ENCODE data around the gene COA1. TPM values are rescaled to one million over a fixed set of nuclear protein-coding genes. Genes with fewer than 3 reads are reported as not detected.

COA1 gene
- total and polyA plus RNA-seq, 9 donors = 33.2 to 67.7 (median 51.7) TPM

GRCh38 chr7:43626695-43627094, 102.6 kb downstream of the COA1 start:
- H3K27ac ChIP-seq = no peak overlapping the region
- no peak for TF ChIP-seq EP300 (IDR thresholded peaks at IDR 0.05)
- no peak for TF ChIP-seq CTCF (IDR thresholded peaks at IDR 0.05)
- no peak for TF ChIP-seq POLR2A (IDR thresholded peaks at IDR 0.05)
- H3K9me3 ChIP-seq = no peaks in the 10 kb centered on the region
- no peaks in the 10 kb centered on the region for H3K27me3 ChIP-seq
- no peak overlapping the region for H3K4me3 ChIP-seq
- no peaks in the 10 kb centered on the region for H3K36me3 ChIP-seq
- intact Hi-C loops (cut with DNase I) = no loop called here
- H3K4me1 ChIP-seq (ENCODE audit: insufficient read depth) = peaks cover 3% of the 10 kb centered on the region
- 87 to 92% (median 90%) methylated on average over 2 of the region's 2 CpGs for WGBS, 3 donors
- no peak for DNase-seq

- Histone ChIP-seq H3K9me3 (no peaks in the 10 kb centered on the region), H3K4me1 (ENCODE audit: insufficient read depth) (peaks cover 4% of the 10 kb centered on the region), H3K27me3 (no peaks in the 10 kb centered on the region), H3K36me3 (no peaks in the 10 kb centered on the region), H3K4me3 (no peak overlapping the region), H3K27ac (no peak overlapping the region)
- 88 to 92% (median 91%) methylated on average over 4 of the region's 4 CpGs for WGBS, 3 donors
- DNase-seq = no peak
- intact Hi-C loops (cut with DNase I) = no loop called here
- TF ChIP-seq CTCF (IDR thresholded peaks at IDR 0.05) (no peak), EP300 (IDR thresholded peaks at IDR 0.05) (no peak), POLR2A (IDR thresholded peaks at IDR 0.05) (no peak)
Observed at GRCh38 chr7:43625980-43626379, 103.3 kb downstream of the COA1 start.

GRCh38 chr7:43625453-43625852, 103.9 kb downstream of the COA1 start:
- intact Hi-C loops (cut with DNase I) = no loop called here
- no peaks in the 10 kb centered on the region for H3K9me3 ChIP-seq

GRCh38 chr7:43624156-43624555, 105.2 kb downstream of the COA1 start:
- H3K4me1 ChIP-seq (ENCODE audit: insufficient read depth) = peaks cover 4% of the 10 kb centered on the region
- H3K36me3 ChIP-seq = no peaks in the 10 kb centered on the region
- intact Hi-C loops (cut with DNase I) = no loop called here
- WGBS, 3 donors = 46 to 68% (median 60%) methylated on average over 2 of the region's 2 CpGs
- no peak overlapping the region for H3K27ac ChIP-seq
- no peak for TF ChIP-seq POLR2A (IDR thresholded peaks at IDR 0.05)
- no peak for TF ChIP-seq CTCF (IDR thresholded peaks at IDR 0.05)
- no peak for TF ChIP-seq EP300 (IDR thresholded peaks at IDR 0.05)
- no peak for DNase-seq
- H3K9me3 ChIP-seq = no peaks in the 10 kb centered on the region
- no peaks in the 10 kb centered on the region for H3K27me3 ChIP-seq
- H3K4me3 ChIP-seq = no peak overlapping the region

More at GRCh38 chr7:43625453-43625852, 103.9 kb downstream of the COA1 start:
- Histone ChIP-seq H3K4me1 (ENCODE audit: insufficient read depth) (peaks cover 4% of the 10 kb centered on the region), H3K36me3 (no peaks in the 10 kb centered on the region), H3K27me3 (no peaks in the 10 kb centered on the region), H3K4me3 (no peak overlapping the region), H3K27ac (no peak overlapping the region)
- no peak for TF ChIP-seq CTCF (IDR thresholded peaks at IDR 0.05)
- TF ChIP-seq EP300 (IDR thresholded peaks at IDR 0.05) = no peak
- TF ChIP-seq POLR2A (IDR thresholded peaks at IDR 0.05) = no peak
- no peak for DNase-seq

Measured in ovary (tissue), 9 donors.